H7 (cell line): Measurements from ENCODE around the gene EIF6. TPM values are rescaled to one million over a fixed set of nuclear protein-coding genes. Genes with fewer than 3 reads are reported as not detected.
A peak's percentile ranks its signal among the peaks of the same experiment; 100 is the strongest.
"Not testable (repeated sequence)": the region's sequence is repeated elsewhere in the genome, so short reads cannot be mapped to it uniquely, and the experiment has no call there.

Experiments
- DNase-seq: peaks from one replicate; pipeline ENCODE4 v3.0.0; 2012
- H3K27me3 ChIP-seq: 2 replicates; pipeline ENCODE4 v1.6.0; 2011; ENCODE audit warnings: mild to moderate bottlenecking, low read length; ENCODE audit not compliant: control insufficient read depth, insufficient read depth
- H3K36me3 ChIP-seq: replicated peaks from 2 replicates; pipeline ENCODE4 v1.5.1; 2011; ENCODE audit warnings: low read length; ENCODE audit not compliant: control insufficient read depth, insufficient read depth
- H3K4me3 ChIP-seq: 2 replicates; pipeline ENCODE4 v1.5.1; 2011; ENCODE audit warnings: low read depth, mild to moderate bottlenecking, control low read depth, low read length, moderate library complexity; ENCODE audit not compliant: insufficient read depth
- total RNA-seq: library from RNA; depleted of rRNA; stranded (reverse); fragments of >200 nt; shearing (Covaris generic); gene quantifications from 2 replicates; pipeline ENCODE4 v1.2.3, GENCODE V29; 2014

The EIF6 gene
- total RNA-seq, 1 experiment from 2014 or later: 246 TPM

DNA sequence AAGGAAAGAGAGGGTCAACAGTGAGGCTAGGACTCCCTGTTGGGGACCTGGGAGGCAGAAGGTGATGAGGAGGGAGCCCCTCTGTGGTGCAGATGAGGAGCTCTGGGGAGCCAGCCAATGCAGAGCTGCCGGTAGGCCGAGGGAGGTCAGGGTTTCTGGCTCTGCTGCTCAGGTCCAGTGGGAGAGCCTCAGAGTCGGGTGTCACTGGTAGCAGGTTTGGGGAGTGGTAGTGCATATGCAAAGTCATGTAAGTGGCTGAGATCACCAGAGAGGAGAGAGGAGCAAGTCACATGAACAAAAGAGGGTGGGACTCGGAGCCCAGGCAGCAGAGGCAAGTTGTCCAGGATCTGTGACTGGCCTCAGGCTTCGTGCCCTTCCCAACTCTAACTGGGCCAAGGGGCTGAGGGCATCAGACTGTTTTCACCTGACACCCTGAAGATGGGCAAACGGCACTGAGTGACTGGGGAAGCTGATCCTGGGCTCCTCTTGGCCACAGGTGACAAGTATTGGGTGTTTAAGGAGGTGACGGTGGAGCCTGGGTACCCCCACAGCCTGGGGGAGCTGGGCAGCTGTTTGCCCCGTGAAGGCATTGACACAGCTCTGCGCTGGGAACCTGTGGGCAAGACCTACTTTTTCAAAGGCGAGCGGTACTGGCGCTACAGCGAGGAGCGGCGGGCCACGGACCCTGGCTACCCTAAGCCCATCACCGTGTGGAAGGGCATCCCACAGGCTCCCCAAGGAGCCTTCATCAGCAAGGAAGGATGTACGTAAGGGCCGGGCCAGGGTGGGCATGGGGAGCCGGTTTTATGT lies 13.3 kb downstream of the EIF6 start:
- DNase-seq: peak; percentile 40
- Histone ChIP-seq H3K27me3 (no peaks in the 10 kb centered on the region), H3K36me3 (no peaks in the 10 kb centered on the region; the same call in none of the 2 replicates), H3K4me3 (no peak overlapping the region)

DNA sequence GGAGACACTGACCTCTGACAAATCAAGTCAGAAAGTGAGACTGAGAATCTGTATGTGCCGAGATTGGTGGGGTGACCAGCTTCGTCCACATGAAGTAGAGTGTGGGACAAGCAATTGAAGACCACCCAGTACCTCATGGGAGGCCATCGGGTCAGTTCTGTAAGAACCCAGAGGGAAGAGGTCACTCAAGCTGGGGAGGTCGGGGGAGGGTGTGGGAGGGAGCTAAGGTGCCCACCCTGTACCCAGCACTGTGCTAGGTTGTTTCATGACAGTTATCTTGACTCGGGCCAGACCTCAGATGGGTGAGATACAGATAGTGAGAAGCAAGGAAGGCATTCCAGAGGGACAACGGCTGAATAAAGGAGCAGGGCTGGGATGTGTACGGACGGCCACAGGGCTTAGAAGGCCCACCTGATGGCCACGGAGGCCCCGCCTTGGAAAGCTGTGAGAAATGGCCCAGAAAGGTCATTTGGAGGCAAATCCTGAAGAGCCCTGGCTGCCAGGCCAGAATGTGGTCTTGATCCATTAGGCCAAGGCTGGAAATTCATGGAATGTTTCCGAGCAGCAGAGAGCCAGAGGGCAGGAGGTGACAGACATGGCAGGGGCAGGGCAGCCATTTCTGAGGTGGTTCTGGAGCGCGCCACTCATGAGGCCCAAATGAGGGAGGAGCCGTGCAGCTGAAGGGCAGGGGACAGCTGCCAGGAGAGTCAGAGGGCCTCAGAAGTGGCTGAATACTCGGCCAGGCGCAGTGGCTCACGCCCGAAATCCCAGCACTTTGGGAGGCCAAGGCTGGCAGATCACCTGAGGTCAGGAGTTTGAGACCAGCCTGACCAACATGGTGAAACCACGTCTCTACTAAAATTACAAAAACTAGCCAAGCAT lies 14.3 kb downstream of the EIF6 start:
- no peaks in the 10 kb centered on the region for H3K27me3 ChIP-seq
- DNase-seq: no peak

DNA sequence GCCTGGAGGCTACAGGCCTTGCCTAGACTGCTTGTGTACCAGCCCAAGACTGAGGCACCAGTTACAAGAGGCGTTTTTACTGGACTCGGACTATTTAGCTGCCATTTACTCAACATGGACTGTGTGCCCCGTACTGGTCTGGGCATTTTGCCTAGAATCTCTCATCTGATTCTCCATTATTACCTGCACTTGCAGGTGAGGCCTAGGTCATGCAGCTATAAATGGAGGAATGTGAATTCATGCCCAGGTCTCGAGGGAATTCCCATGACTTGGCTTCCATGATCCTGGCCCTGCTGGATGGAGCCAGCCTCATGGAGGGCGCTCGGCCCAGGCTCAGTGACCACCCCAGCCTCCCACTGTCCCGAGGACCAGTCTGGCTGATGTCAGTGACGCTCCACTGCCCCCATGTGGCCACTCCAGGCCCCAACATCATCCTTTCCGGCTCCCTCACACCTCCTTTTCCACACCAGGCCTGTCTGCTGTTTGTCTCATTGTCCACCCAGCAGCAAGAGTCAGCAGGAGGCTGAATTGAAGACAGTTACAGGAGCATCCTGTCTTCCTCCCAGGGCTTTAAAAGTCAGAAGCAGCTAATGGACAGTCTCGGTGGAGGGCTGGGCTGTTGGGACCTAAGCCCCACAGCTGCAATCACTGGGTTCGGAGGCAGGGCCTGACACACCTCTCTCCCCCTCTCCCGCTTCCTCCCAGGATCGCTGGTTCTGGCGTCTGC lies 15.4 kb downstream of the EIF6 start:
- DNase-seq: peak; percentile 95
- Histone ChIP-seq H3K36me3 (no peaks in the 10 kb centered on the region; the same call in none of the 2 replicates), H3K4me3 (no peak overlapping the region), H3K27me3 (no peaks in the 10 kb centered on the region)

More for the DNA sequence above, 14.3 kb downstream of the EIF6 start:
- Histone ChIP-seq H3K4me3 (no peak overlapping the region), H3K36me3 (no peaks in the 10 kb centered on the region; the same call in none of the 2 replicates)

DNA sequence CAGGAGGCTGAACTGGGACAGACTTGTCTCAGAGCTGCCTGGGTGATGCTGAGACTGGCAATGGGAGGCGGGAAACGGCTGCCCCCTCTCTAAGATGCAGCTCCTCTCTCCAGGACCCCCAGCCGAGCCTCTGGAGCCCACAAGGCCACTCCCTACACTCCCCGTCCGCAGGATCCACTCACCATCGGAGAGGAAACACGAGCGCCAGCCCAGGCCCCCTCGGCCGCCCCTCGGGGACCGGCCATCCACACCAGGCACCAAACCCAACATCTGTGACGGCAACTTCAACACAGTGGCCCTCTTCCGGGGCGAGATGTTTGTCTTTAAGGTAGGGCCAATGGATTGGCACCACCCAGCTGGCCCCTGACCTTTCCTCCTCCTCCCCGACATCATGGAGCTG lies 17.5 kb downstream of the EIF6 start:
- peak; percentile 37 for DNase-seq
- Histone ChIP-seq H3K27me3 (no peaks in the 10 kb centered on the region), H3K36me3 (no peaks in the 10 kb centered on the region; the same call in none of the 2 replicates), H3K4me3 (no peak overlapping the region)

DNA sequence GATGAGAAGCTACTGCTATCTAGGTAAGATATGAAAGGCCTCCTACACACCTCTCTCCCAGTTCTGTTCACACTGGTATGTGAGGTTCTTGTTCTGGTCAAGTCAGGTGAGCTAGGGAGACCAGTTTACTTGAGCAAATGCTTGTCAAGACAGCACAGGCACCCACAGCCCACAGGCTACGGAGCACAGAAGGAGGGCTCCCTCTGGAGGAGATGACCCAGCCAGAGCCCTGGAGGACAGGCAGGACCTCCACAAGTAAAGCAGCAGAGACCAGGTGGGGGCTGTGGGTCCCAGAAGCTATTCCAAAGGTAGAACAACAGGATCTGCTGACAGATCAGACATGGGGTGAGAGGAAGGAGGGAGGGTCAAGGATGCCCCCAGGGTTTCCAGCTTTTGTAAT lies 19.8 kb downstream of the EIF6 start:
- no peaks in the 10 kb centered on the region for H3K27me3 ChIP-seq
- no peak overlapping the region for H3K4me3 ChIP-seq
- peak; percentile 70 for DNase-seq
- no peaks in the 10 kb centered on the region; the same call in 1 of the 2 replicates for H3K36me3 ChIP-seq

DNA sequence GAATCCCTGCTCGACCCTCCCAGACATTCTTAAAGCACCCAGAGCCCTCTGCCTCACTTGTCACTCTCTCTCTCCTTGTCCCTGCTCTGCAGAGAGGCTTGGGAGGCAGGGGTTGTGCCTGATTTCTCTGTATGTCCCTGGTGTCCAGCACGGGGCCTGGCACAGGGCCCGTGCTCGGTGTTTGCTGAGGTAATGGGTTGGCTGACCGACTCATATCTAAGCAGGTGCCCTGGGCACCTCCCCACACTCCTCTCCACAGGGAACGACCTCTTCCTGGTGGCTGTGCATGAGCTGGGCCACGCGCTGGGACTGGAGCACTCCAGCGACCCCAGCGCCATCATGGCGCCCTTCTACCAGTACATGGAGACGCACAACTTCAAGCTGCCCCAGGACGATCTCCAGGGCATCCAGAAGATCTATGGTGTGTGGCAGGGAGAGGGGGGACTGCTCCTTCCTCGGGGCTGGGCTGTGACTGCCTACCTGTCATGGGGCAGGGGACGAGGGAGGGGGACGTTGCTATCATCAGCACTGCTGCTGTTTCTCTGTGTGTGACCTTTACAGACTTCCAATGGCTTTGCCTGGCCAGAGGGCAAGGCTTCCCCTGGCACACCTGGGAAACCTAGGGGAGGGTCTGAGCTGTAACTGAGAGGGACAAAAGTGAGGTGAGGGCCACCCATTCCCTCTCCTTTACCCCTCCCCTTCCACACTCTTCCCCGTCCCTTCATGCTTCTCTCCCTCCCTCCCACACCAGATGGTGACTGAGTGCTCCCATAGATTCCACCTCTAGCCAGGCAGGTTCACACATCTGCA lies 20.8 kb downstream of the EIF6 start:
- Histone ChIP-seq H3K4me3 (no peak overlapping the region), H3K36me3 (no peaks in the 10 kb centered on the region; the same call in 1 of the 2 replicates), H3K27me3 (no peaks in the 10 kb centered on the region)
- peak; percentile 31 for DNase-seq

DNA sequence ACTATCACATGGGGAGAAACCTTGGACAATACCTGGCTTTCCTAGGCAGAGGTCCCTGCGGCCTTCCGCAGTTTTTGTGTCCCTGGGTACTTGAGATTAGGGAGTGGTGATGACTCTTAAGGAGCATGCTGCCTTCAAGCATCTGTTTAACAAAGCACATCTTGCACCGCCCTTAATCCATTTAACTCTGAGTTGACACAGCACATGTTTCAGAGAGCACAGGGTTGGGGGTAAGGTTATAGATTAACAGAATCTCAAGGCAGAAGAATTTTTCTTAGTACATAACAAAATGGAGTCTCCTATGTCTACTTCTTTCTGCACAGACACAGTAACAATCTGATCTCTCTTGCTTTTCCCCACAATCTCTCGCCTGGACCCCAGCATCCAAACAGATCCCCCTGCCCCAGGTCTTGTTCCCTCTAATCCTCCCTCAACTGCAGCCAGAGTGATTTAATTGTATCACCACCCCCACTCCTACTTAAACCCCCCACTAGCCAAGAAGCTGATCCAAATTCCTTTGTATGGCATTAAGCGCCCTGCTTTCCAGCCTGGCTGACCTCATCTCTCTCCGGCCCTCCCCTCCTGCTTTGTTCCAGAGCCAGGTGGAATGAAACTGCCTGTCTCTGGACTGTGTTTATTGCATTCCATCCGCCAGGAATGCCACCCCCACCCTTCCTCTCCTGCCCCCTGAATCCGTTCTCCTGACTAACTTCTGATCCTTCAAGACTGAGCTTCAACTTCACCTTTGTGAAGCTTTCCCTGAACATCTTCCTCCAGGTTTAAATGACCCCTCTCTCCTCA lies 21.6 kb downstream of the EIF6 start:
- DNase-seq: peak; percentile 90
- H3K27me3 ChIP-seq, H3K4me3 ChIP-seq, H3K36me3 ChIP-seq: not testable (repeated sequence)

DNA sequence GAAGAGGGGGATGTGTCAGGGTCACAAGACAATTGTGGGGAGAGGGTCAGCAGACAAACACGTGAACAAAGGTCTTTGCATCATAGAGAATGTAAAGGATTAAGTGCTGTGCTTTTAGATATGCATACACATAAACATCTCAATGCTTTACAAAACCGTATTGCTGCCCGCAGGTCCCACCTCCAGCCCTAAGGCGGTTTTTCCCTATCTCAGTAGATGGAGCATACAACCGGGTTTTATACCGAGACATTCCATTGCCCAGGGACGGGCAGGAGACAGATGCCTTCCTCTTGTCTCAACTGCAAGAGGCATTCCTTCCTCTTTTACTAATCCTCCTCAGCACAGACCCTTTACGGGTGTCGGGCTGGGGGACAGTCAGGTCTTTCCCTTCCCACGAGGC lies 22.3 kb downstream of the EIF6 start:
- not testable (repeated sequence) for H3K36me3 ChIP-seq, H3K27me3 ChIP-seq, DNase-seq, H3K4me3 ChIP-seq

DNA sequence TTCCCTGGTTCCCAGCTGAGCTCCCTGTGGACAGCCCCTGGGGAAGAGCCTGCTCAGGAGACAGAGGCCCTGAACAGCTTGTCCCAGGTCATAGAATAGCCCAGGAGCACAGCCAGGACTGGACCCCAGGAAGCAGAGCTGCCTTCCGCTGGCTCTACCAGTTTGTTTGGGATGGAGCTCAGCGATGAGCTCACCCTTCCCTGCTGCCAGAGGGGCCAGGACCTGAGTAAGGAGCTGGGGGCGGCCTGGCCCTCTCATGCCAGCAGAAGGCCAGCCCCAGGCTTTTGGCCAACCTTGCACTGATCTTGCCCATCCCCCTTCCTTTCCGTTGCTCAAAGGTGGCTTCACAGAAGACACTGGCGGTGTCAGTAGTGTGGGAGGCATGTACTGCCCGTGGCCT lies 24.1 kb downstream of the EIF6 start:
- Histone ChIP-seq H3K36me3 (no peaks in the 10 kb centered on the region; the same call in 1 of the 2 replicates), H3K4me3 (no peak overlapping the region), H3K27me3 (no peaks in the 10 kb centered on the region)
- peak; percentile 23 for DNase-seq

DNA sequence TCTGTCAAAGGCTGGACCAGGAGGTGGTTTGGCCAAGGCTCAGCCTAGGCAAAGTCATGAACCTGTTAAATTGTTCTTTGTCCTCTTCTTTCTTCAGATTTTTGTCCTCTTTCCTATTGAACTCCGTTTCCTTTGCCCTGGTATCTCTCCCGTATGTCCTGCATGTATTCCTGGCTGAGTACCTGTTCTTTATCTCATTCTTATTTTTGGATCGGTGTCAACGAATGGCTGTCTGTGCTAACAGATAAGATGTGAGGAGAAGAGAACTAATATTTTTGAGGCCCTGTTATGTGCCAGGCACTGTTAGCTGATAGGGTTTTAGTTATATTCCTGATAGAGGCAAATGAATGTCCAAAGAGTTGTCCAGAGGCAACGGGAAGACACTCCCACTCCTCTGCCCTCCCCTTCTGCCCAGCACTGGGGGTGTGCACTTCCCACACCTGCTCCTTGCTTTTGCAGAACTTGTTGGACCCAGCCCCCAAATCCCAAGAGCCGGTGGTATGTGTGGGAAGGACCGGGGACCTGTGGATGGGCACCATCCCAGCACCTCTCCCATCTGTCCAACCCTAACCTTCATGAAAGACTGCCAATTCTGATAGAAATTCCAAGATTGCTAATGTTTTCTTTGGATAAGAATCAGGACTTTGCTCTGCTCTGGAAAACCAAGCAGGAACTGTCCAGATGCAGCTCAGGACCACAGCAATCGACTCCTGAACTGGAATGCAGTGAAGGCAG lies 27.2 kb downstream of the EIF6 start:
- H3K36me3 ChIP-seq: peaks cover 3% of the 10 kb centered on the region
- no peak for DNase-seq
- no peak overlapping the region for H3K4me3 ChIP-seq
- H3K27me3 ChIP-seq: no peaks in the 10 kb centered on the region

DNA sequence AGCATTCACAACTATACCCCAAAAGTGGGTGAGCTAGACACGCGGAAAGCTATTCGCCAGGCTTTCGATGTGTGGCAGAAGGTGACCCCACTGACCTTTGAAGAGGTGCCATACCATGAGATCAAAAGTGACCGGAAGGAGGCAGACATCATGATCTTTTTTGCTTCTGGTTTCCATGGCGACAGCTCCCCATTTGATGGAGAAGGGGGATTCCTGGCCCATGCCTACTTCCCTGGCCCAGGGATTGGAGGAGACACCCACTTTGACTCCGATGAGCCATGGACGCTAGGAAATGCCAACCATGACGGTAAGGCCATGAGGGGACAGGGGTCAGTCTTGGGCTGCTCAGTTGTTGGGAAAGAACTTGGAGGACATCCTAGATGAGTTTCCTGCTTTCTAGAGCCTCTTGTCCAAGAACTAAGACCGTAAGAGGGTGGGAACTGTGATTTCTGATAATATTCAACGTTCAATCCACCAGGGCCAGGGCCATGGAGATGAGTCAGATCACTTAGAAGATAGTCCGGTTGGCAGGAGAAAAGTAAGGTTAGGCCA lies 30.0 kb downstream of the EIF6 start:
- no peak for DNase-seq
- no peak overlapping the region for H3K4me3 ChIP-seq
- H3K36me3 ChIP-seq: peaks cover 8% of the 10 kb centered on the region
- H3K27me3 ChIP-seq: no peaks in the 10 kb centered on the region

DNA sequence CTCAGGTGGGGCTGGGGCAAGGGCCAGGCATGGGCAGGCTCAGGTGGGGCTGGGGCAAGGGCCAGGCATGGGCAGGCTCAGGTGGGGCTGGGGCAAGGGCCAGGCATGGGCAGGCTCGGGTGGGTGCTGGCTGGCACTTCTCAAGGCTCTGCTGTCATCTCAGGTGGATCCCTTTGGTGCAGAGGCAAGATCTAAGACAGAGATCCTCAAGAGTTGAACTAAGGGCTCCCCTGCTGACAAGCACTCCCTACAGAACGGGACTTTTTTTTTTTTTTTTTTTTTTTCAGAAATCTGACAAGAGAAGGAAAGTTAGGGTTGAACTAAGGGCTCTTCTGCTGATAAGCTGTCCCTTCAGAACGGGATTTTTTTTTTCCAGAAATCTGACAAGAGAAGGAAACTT lies 31.6 kb downstream of the EIF6 start:
- Histone ChIP-seq H3K4me3 (no peak overlapping the region), H3K27me3 (no peaks in the 10 kb centered on the region), H3K36me3 (peaks cover 8% of the 10 kb centered on the region)
- peak; percentile 51 for DNase-seq
